HCT116 (cell line): Measurements from ENCODE around the gene NPR3.

Source experiments
- CTCF ChIP-seq, 3 experiments: fragments of 200-600 bp in 1 of 3; sonication (generic) in 1 of 3; IDR thresholded peaks in 2 of 3; conservative IDR thresholded peaks in 1 of 3; 2 replicates each; pipeline ENCODE4 v1.5.1; 2012 to 2017; ENCODE audit warnings: low read depth in 2 of 3, low read length in 2 of 3, antibody characterized with exemption in 1 of 3, borderline replicate concordance in 1 of 3, control low read depth in 1 of 3, mild to moderate bottlenecking in 1 of 3, mixed read lengths in 1 of 3, mixed run types in 1 of 3, moderate library complexity in 1 of 3; ENCODE audit not compliant: insufficient read depth in 1 of 3
- EZH2 ChIP-seq: fragments of 200-600 bp; sonication (generic); IDR thresholded peaks from 2 replicates; pipeline ENCODE4 v1.6.1; 2017; ENCODE audit warnings: antibody characterized with exemption, mixed run types
- EZH2phosphoT487 ChIP-seq: fragments of 200-600 bp; IDR thresholded peaks from 2 replicates; pipeline ENCODE4 v1.6.1; 2018; ENCODE audit warnings: antibody characterized with exemption, borderline replicate concordance
- POLR2A ChIP-seq: IDR thresholded peaks from 2 replicates; pipeline ENCODE4 v1.7.0; 2011; ENCODE audit warnings: borderline replicate concordance; ENCODE audit not compliant: insufficient read depth, insufficient read length; ENCODE audit errors: extremely low read depth
- POLR2AphosphoS5 ChIP-seq: IDR thresholded peaks from 2 replicates; pipeline ENCODE4 v1.6.1; 2011; ENCODE audit warnings: mild to moderate bottlenecking, low read depth, low read length, moderate library complexity

DNA sequence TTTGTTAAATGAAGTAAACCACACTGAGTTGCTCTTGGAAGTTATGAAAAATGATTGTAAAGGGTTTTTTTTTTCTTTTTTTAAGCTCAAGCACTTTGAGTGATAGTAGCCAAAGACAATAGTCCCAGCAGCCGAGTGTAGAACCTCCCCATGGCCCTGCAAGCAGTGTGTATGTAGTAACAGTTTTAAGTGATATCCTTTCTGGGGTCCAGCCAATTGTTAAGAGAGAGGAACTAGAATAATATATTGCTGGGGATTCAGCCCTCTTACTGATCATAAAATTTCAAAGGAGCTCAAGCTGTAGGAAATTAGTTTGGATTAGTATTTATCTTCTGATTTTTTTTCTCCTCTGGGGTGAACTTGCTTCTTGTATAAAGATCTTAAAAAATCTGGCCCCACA is 43.2 kb downstream of the NPR3 start:
- TF ChIP-seq EZH2 (no peak), CTCF (IDR thresholded peaks at IDR 0.05 in 2 of 3, conservative IDR thresholded peaks at IDR 0.05 in 1 of 3; ENCODE audit: borderline replicate concordance in 1 of 3, insufficient read depth in 1 of 3, low read depth in 2 of 3, low read length in 2 of 3) (no peak), EZH2phosphoT487 (no peak), POLR2A (no peak), POLR2AphosphoS5 (no peak)
